ENCODE data around the gene LMBRD1.

- TF ChIP-seq FOXK2 (IDR thresholded peaks at IDR 0.05): no peak
- no peak for TF ChIP-seq ZNF384 (IDR thresholded peaks at IDR 0.05)
- TF ChIP-seq NFRKB (IDR thresholded peaks at IDR 0.05): no peak
- TF ChIP-seq TARDBP (IDR thresholded peaks at IDR 0.05): no peak
- no peak for TF ChIP-seq BHLHE40 (IDR thresholded peaks at IDR 0.05; ENCODE audit: borderline replicate concordance)
- TF ChIP-seq SUZ12 (IDR thresholded peaks at IDR 0.05): no peak
- no peak for TF ChIP-seq PKNOX1 (IDR thresholded peaks at IDR 0.05)
- TF ChIP-seq FOXM1 (IDR thresholded peaks at IDR 0.05; ENCODE audit: borderline replicate concordance): no peak
- TF ChIP-seq FOXA1 (IDR thresholded peaks at IDR 0.05): no peak
- TF ChIP-seq ELF4 (IDR thresholded peaks at IDR 0.05): no peak
Observed at GRCh38 chr6:69699655-69700054, 97.2 kb downstream of the LMBRD1 start.
